ENCODE data around the gene NOP10. TPM values are rescaled to one million over a fixed set of nuclear protein-coding genes. Genes with fewer than 3 reads are reported as not detected.
"Not testable (repeated sequence)": the region's sequence is repeated elsewhere in the genome, so short reads cannot be mapped to it uniquely, and the experiment has no call there.

The NOP10 gene
- total RNA-seq, 2 experiments from 2014 or later = 220 to 227 TPM

DNA sequence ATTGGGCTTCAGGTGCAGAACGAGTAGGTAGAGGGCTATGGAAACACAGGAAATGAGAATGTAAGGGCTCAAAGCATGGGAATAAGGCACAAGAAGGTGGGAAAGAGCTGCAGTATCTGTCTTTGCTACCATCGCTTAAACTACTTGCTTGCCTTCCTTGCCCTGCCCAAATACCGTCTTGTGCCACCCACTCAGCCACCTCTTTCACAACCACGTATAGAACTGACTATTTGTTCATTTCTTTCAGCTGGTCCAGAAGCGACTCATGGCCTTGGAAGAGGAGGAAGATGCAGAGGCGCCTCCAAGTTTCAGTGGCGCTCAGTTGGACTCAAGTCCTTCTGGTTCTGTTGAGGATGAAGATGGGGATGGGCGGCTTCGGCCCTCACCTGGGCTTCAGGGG, 12.3 kb upstream of the NOP10 start:
- CTCF ChIA-PET = interaction anchor here (0.9 to 1.6 kb wide), 2 partner anchors 9 to 12 kb away, joined by 3 to 10 read pairs; partner anchors contain the start of gene LPCAT4
- Mint-ChIP-seq H3K27ac (no peak overlapping the region), H3K36me3 (ENCODE audit: low read depth) (peaks cover 16% of the 10 kb centered on the region), H3K4me1 (ENCODE audit: low read depth) (no peaks in the 10 kb centered on the region), H3K9me3 (no peaks in the 10 kb centered on the region), H3K4me3 (no peak overlapping the region), H3K27me3 (ENCODE audit: low read depth) (no peaks in the 10 kb centered on the region)
- no peak for DNase-seq
- intact Hi-C loops (cut with micrococcal nuclease) = no loop called here

DNA sequence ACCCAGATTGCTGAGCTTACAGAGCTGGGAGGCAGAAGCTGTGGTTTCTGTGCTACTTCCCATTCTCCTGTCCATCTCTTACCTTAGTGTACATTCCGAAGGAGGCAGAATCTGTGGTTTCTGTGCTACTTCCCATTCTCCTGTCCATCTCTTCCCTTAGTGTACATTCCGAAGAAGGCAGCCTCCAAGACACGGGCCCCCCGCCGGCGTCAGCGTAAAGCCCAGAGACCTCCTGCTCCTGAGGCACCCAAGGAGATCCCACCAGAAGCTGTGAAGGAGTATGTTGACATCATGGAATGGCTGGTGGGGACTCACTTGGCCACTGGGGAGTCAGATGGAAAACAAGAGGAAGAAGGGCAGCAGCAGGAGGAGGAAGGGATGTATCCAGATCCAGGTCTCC, 11.3 kb upstream of the NOP10 start:
- Mint-ChIP-seq H3K27ac (no peak overlapping the region), H3K4me1 (ENCODE audit: low read depth) (no peaks in the 10 kb centered on the region), H3K27me3 (ENCODE audit: low read depth) (no peaks in the 10 kb centered on the region), H3K36me3 (ENCODE audit: low read depth) (peaks cover 16% of the 10 kb centered on the region), H3K4me3 (no peak overlapping the region), H3K9me3 (no peaks in the 10 kb centered on the region)
- DNase-seq = no peak
- CTCF ChIA-PET = interaction anchor here (1.6 kb wide), 1 partner anchor 13 kb away, joined by 10 read pairs; the partner anchor contains the start of gene LPCAT4
- intact Hi-C loops (cut with micrococcal nuclease) = no loop called here

GRCh38 chr15:34353627-34354026, 10.7 kb upstream of the NOP10 start:
- no peak overlapping the region for H3K27ac Mint-ChIP-seq
- no peaks in the 10 kb centered on the region for H3K27me3 Mint-ChIP-seq (ENCODE audit: low read depth)
- no peak overlapping the region for H3K4me3 Mint-ChIP-seq
- peaks cover 13% of the 10 kb centered on the region for H3K36me3 Mint-ChIP-seq (ENCODE audit: low read depth)
- no peaks in the 10 kb centered on the region for H3K9me3 Mint-ChIP-seq
- H3K4me1 Mint-ChIP-seq (ENCODE audit: low read depth) = no peaks in the 10 kb centered on the region
- intact Hi-C loops (cut with micrococcal nuclease) = no loop called here
- no peak for DNase-seq
- CTCF ChIA-PET = no interaction called here

- H3K4me3 Mint-ChIP-seq; H3K4me1 Mint-ChIP-seq (ENCODE audit: low read depth); H3K27me3 Mint-ChIP-seq (ENCODE audit: low read depth); H3K9me3 Mint-ChIP-seq; DNase-seq; H3K27ac Mint-ChIP-seq; intact Hi-C loops (cut with micrococcal nuclease): not testable (repeated sequence)
- H3K36me3 Mint-ChIP-seq (ENCODE audit: low read depth) = peaks cover 10% of the 10 kb centered on the region
- CTCF ChIA-PET = interaction anchor here (1.6 kb wide), 1 partner anchor 8 kb away, joined by 4 read pairs; no protein-coding TSS in a partner anchor
These were observed 10.1 kb upstream of the NOP10 start for GRCh38 chr15:34352996-34353395.

DNA sequence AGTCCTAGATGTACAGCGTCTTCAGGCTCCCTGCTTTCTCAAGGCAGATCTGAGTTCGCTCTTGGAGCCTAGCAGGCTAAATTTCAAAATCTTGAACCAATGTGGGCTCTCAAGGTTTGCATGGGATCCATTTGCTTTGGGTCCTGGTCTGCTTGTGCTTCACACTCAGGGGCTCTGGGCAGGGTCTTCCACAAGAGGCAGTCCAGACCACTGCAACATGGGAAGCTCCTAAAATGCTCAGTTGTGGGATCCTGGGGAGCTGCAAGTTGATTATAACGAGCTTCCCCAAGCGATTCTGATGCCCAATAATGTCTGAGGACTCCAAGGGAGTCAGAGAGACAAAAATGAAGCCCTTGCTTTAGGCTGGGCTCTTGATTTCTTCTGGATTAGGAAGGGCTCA, 6.8 kb upstream of the NOP10 start:
- Mint-ChIP-seq H3K27ac (no peak overlapping the region), H3K4me3 (no peak overlapping the region), H3K36me3 (ENCODE audit: low read depth) (peaks cover 5% of the 10 kb centered on the region), H3K9me3 (no peaks in the 10 kb centered on the region), H3K4me1 (ENCODE audit: low read depth) (no peaks in the 10 kb centered on the region), H3K27me3 (ENCODE audit: low read depth) (no peaks in the 10 kb centered on the region)
- CTCF ChIA-PET = no interaction called here
- intact Hi-C loops (cut with micrococcal nuclease) = no loop called here
- DNase-seq = no peak

DNA sequence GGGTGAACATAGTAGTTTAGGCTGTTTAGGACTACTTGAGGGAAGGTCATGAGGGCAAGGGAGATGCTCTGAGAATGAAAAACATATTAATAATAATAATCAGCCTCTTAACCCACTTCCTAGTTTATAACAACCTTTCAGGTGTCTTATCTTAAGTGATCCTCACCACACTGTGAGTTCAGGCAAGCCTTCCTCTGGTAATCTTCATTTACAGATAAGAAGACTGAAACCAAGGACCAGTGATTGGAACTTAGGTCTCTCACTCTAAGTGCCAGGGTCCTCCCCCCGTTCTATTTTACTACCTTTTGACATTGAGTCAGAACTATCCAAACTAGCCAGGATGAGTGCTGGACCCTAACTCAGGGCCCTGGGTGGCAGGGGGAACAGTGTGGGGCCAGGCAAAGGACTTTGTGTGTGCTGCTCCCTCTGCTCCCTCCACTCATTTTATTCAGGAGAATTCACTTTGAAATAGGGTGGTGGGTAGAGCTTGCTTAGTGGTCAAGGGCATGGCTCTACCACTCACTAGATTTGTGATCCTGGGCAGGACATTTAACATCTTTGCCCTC, 5.9 kb upstream of the NOP10 start:
- Mint-ChIP-seq H3K36me3 (ENCODE audit: low read depth) (peaks cover 2% of the 10 kb centered on the region), H3K4me1 (ENCODE audit: low read depth) (no peaks in the 10 kb centered on the region), H3K27ac (no peak overlapping the region), H3K27me3 (ENCODE audit: low read depth) (no peaks in the 10 kb centered on the region), H3K9me3 (no peaks in the 10 kb centered on the region), H3K4me3 (no peak overlapping the region)
- no peak for DNase-seq
- intact Hi-C loops (cut with micrococcal nuclease) = no loop called here
- CTCF ChIA-PET = no interaction called here

- no peaks in the 10 kb centered on the region for H3K9me3 Mint-ChIP-seq
These were observed 5.2 kb upstream of the NOP10 start for GRCh38 chr15:34347951-34348638.

DNA sequence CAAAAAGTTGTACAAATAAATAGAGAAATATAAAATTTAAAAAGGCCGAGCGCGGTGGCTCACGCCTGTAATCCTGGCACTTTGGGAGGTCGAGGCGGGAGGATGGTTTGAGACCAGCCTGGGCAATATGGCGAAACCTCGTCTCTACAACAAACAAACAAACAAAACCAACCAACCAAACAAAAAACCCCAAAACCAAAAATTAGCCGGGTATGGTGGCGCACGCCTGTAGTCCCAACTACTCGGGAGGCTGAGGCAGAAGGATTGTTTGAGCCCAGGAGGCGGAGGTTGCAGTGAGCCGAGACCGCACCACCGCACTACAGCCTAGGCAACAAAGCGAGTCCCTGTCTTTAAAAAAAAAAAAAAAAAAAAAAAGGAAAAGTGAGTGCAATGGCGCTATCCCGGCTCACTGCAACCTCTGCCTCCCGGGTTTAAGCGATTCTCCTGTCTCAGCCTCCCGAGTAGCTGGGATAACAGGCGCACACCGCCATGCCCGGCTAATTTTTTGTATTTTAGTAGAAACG, 661 bp downstream of the NOP10 start:
- H3K9me3 Mint-ChIP-seq; DNase-seq; H3K4me3 Mint-ChIP-seq; H3K27me3 Mint-ChIP-seq (ENCODE audit: low read depth); intact Hi-C loops (cut with micrococcal nuclease); H3K27ac Mint-ChIP-seq: not testable (repeated sequence)
- Mint-ChIP-seq H3K4me1 (ENCODE audit: low read depth) (peaks cover 36% of the 10 kb centered on the region), H3K36me3 (ENCODE audit: low read depth) (peaks cover 25% of the 10 kb centered on the region)
- CTCF ChIA-PET = interaction anchor here (1.1 to 2.3 kb wide), 6 partner anchors 14 to 246 kb away, joined by 3 to 21 read pairs (median 7); partner anchors contain the start of genes GOLGA8B and LPCAT4

More at GRCh38 chr15:34347951-34348638, 5.2 kb upstream of the NOP10 start:
- H3K4me3 Mint-ChIP-seq = no peak overlapping the region
- H3K4me1 Mint-ChIP-seq (ENCODE audit: low read depth) = no peaks in the 10 kb centered on the region
- CTCF ChIA-PET = no interaction called here
- H3K27me3 Mint-ChIP-seq (ENCODE audit: low read depth) = no peaks in the 10 kb centered on the region
- no peak overlapping the region for H3K27ac Mint-ChIP-seq
- intact Hi-C loops (cut with micrococcal nuclease) = no loop called here
- peaks cover 2% of the 10 kb centered on the region for H3K36me3 Mint-ChIP-seq (ENCODE audit: low read depth)
- DNase-seq = no peak

DNA sequence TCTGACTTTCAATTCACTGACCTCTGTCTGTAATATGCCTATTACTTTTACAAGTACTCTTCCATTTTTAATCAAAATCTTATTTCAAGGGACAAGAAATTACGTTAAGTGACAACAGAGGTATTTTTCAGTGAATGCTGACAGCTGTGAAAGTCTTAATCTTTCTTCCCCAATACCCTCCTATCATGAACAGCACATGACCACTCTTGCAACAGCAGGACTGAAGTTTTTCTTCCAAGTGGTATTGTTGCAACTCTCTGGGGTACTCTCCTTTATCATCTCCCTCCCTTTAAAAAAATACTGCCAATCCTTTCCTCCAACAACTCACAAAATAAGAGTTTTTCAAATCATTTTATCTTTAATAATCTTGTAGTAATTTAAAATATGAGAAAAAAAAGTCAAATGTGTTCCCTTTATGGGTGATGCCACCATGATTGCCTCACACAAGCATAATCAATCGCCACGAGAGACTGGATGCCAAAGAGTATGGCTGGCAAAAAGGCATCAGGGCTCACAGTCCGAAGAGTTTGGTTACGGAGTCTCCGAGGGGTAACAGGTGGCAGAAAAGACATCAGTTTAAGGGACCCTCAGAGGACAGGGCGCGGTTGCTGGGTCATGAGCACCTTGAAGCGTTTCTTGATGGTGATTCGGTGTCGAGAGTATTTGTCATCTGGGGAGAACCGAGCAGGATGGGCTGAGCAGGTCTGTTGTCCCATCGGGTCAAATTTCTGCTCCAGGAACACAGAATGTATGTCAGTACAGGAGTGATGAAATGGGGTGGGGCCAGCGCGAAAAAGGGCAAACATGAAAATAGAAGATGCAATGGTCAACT, 1.3 kb downstream of the NOP10 start:
- intact Hi-C loops (cut with micrococcal nuclease) = no loop called here

GRCh38 chr15:34339946-34340345, 3.0 kb downstream of the NOP10 start:
- H3K4me1 Mint-ChIP-seq (ENCODE audit: low read depth) = peaks cover 43% of the 10 kb centered on the region
- CTCF ChIA-PET = interaction anchor here (1.3 to 2.7 kb wide), 2 partner anchors 11 to 98 kb away, joined by 3 to 9 read pairs; no protein-coding TSS in a partner anchor

More for the DNA sequence above, 1.3 kb downstream of the NOP10 start:
- DNase-seq = no peak
- Mint-ChIP-seq H3K4me3 (no peak overlapping the region), H3K27ac (no peak overlapping the region), H3K36me3 (ENCODE audit: low read depth) (peaks cover 30% of the 10 kb centered on the region), H3K4me1 (ENCODE audit: low read depth) (peaks cover 39% of the 10 kb centered on the region), H3K9me3 (no peaks in the 10 kb centered on the region), H3K27me3 (ENCODE audit: low read depth) (no peaks in the 10 kb centered on the region)
- CTCF ChIA-PET = interaction anchor here (1.3 to 2.1 kb wide), 2 partner anchors 13 to 25 kb away, joined by 4 to 21 read pairs; partner anchors contain the start of gene LPCAT4

GRCh38 chr15:34338347-34338746, 4.6 kb downstream of the NOP10 start:
- H3K36me3 Mint-ChIP-seq (ENCODE audit: low read depth) = peaks cover 31% of the 10 kb centered on the region
- intact Hi-C loops (cut with micrococcal nuclease) = loop anchor here (1.0 to 5.0 kb wide), 2 partner anchors 113 to 1146 kb away; partner anchors contain the start of genes EMC4 and FMN1
- H3K4me3 Mint-ChIP-seq = peak overlapping the region; percentile 95
- CTCF ChIA-PET = interaction anchor here (0.6 to 2.7 kb wide), 5 partner anchors 9 to 281 kb away, joined by 3 to 9 read pairs (median 3); no protein-coding TSS in a partner anchor
- no peak overlapping the region for H3K27ac Mint-ChIP-seq
- DNase-seq = no peak
- peaks cover 51% of the 10 kb centered on the region for H3K4me1 Mint-ChIP-seq (ENCODE audit: low read depth)
- no peaks in the 10 kb centered on the region for H3K9me3 Mint-ChIP-seq
- no peaks in the 10 kb centered on the region for H3K27me3 Mint-ChIP-seq (ENCODE audit: low read depth)

More at GRCh38 chr15:34339946-34340345, 3.0 kb downstream of the NOP10 start:
- no peaks in the 10 kb centered on the region for H3K9me3 Mint-ChIP-seq
- H3K27me3 Mint-ChIP-seq (ENCODE audit: low read depth) = no peaks in the 10 kb centered on the region
- no peak for DNase-seq
- peak overlapping the region; percentile 32 for H3K27ac Mint-ChIP-seq
- intact Hi-C loops (cut with micrococcal nuclease) = loop anchor here (5.0 kb wide), 1 partner anchor 1148 kb away; the partner anchor contains the start of gene FMN1
- H3K36me3 Mint-ChIP-seq (ENCODE audit: low read depth) = peaks cover 31% of the 10 kb centered on the region
- no peak overlapping the region for H3K4me3 Mint-ChIP-seq

All from activated naive CD4-positive, alpha-beta T cell treated with anti-CD3 and anti-CD28 coated beads for 36 hours (primary cell).